SH-SY5Y (cell line): ENCODE measurements around the gene SLC2A6.

Experiments used
- GATA2 ChIP-seq: IDR thresholded peaks from 2 replicates; pipeline ENCODE4 v1.6.1; 2011; ENCODE audit warnings: mild to moderate bottlenecking, low read depth, low read length
- GATA3 ChIP-seq: IDR thresholded peaks from 2 replicates; pipeline ENCODE4 v1.6.1; 2011; ENCODE audit warnings: low read depth, mild to moderate bottlenecking, low read length, moderate library complexity

Gene SLC2A6

GRCh38 chr9:133459476-133460404 lies 19.2 kb downstream of the SLC2A6 start, which contains the start of gene CACFD1:
CACFD1 (plus strand) TSS chr9:133459978; CDS start chr9:133460067, 89 bp downstream.
- peak; percentile 33; the same call in 1 of the 2 replicates for TF ChIP-seq GATA2
- no peak for TF ChIP-seq GATA3

GRCh38 chr9:133458643-133459312 lies 20.1 kb downstream of the SLC2A6 start:
- TF ChIP-seq GATA3 (no peak), GATA2 (no peak)

- no peak for TF ChIP-seq GATA2
- TF ChIP-seq GATA3, result no peak
These were observed 21.2 kb downstream of the SLC2A6 start for GRCh38 chr9:133457748-133458147.

- TF ChIP-seq GATA3 (no peak), GATA2 (no peak)
These were observed 21.7 kb downstream of the SLC2A6 start for GRCh38 chr9:133457233-133457632.

GRCh38 chr9:133456409-133456808 lies 22.5 kb downstream of the SLC2A6 start:
- TF ChIP-seq GATA2 (no peak), GATA3 (no peak)

- TF ChIP-seq GATA2 (no peak), GATA3 (no peak)
These were observed 23.0 kb downstream of the SLC2A6 start for GRCh38 chr9:133455936-133456335.

GRCh38 chr9:133454943-133455673 lies 23.8 kb downstream of the SLC2A6 start:
- no peak for TF ChIP-seq GATA2
- no peak for TF ChIP-seq GATA3

GRCh38 chr9:133454325-133454724 lies 24.6 kb downstream of the SLC2A6 start:
- TF ChIP-seq GATA3 (no peak), GATA2 (no peak)

GRCh38 chr9:133453651-133454050 lies 25.2 kb downstream of the SLC2A6 start:
- TF ChIP-seq GATA2, result no peak
- no peak for TF ChIP-seq GATA3

GRCh38 chr9:133452562-133452961 lies 26.3 kb downstream of the SLC2A6 start:
- TF ChIP-seq GATA2 (no peak), GATA3 (no peak)

GRCh38 chr9:133449760-133450159 lies 29.1 kb downstream of the SLC2A6 start:
- TF ChIP-seq GATA3, result no peak
- no peak for TF ChIP-seq GATA2

- TF ChIP-seq GATA2 (0 out of 2 replicates have a peak, but pooled peaks have one; percentile 21), GATA3 (no peak)
These were observed 30.4 kb downstream of the SLC2A6 start for GRCh38 chr9:133448487-133448972.

GRCh38 chr9:133445293-133445969 lies 33.5 kb downstream of the SLC2A6 start:
- TF ChIP-seq GATA2, result no peak
- no peak for TF ChIP-seq GATA3
